ENCODE measurements around the gene CT45A5.
"Not testable (repeated sequence)": the region's sequence is repeated elsewhere in the genome, so short reads cannot be mapped to it uniquely, and the experiment has no call there.

Gene CT45A5

GRCh38 chrX:135785403-135785802 is at the start of gene CT45A5:
Gene CT45A5 (minus strand): TSS chrX:135785503. CDS start chrX:135781729, 3,774 bp downstream.
- DNase-seq: not testable (repeated sequence)

GRCh38 chrX:135819912-135820311 is 34.6 kb upstream of the CT45A5 start, which contains the start of gene CT45A2:
Gene CT45A2 (minus strand): TSS chrX:135820012. CDS start chrX:135816265, 3,747 bp downstream.
- not testable (repeated sequence) for DNase-seq

- not testable (repeated sequence) for DNase-seq
Measured at GRCh38 chrX:135802687-135803086, 17.4 kb upstream of the CT45A5 start, which contains the start of gene CT45A6. Gene CT45A6 (minus strand): TSS chrX:135802787. CDS start chrX:135798993, 3,794 bp downstream.

- not testable (repeated sequence) for DNase-seq
Measured at GRCh38 chrX:135768091-135768490, 17.2 kb downstream of the CT45A5 start, which contains the start of gene CT45A3. Gene CT45A3 (minus strand): TSS chrX:135768191. CDS start chrX:135764444, 3,747 bp downstream.

GRCh38 chrX:135744739-135745138 is 40.6 kb downstream of the CT45A5 start:
- not testable (repeated sequence) for DNase-seq

GRCh38 chrX:135741192-135741715 is 44.0 kb downstream of the CT45A5 start:
- no peak for DNase-seq

- DNase-seq: no peak
Measured at GRCh38 chrX:135740681-135741149, 44.6 kb downstream of the CT45A5 start.

- no peak for DNase-seq
Measured at GRCh38 chrX:135737366-135738071, 47.8 kb downstream of the CT45A5 start.

- not testable (repeated sequence) for DNase-seq
Measured at GRCh38 chrX:135734666-135735065, 50.6 kb downstream of the CT45A5 start.

Data from GF-D8 (cell line).